Activated CD8-positive, alpha-beta memory T cell treated with anti-CD3 and anti-CD28 coated beads for 1 hour (primary cell): ENCODE measurements around the gene C19orf53.
"Not testable (repeated sequence)": the region's sequence is repeated elsewhere in the genome, so short reads cannot be mapped to it uniquely, and the experiment has no call there.

Experiments used
- DNase-seq, 2 donors: peaks; one replicate each; pipeline ENCODE4 v3.0.0-alpha.2; 2020; ENCODE audit warnings: low read depth in 1 of 2; ENCODE audit errors: extremely low read depth in 1 of 2

C19orf53 gene

DNA sequence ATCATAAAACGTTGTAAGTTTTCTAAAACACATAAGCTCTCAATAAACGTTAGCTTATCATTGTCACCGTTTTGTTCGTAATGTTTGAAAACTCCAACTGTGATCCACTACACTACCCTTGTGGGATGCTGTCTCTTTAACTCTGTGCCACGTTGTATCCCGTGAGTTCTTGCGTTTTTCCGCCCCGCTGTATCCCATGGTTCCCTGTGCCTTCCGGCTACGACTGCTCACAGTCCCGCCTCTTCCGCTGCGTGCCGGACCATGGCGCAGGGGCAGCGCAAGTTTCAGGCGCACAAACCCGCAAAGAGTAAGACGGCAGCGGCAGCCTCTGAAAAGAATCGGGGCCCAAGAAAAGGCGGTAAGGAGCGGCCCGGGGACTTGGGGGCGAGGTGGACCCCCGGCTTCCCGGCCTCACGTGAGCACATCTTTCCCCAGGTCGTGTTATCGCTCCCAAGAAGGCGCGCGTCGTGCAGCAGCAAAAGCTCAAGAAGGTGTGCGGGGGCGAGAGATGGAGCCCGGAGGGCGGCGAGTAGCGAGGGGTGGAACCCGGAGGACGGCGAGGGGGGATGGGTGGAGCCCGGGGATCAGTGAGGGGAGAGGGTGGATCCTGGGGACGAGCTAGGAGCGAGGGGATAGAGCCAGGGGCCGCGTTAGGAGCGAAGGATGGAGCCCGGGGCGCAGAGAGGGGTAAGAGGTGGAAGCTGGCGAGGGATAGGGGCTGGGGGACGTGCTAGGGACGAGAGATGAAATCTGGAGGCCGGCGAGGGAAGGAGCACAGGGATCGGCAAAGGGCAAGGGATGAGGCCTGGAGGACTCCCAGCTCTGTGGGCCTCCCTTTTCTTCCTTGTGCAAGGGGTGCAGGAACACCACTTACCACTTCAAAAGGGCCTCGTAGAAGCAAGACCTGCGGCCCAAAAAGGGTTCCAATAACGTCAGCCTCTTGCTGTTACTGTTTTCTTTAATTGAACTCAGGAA, at the start of gene C19orf53:
C19orf53 (plus strand) TSS at position 240 of the 975 bp plus-strand sequence; CDS start at position 262, 22 bp downstream.
- DNase-seq: peak; percentile 49 to 75

DNA sequence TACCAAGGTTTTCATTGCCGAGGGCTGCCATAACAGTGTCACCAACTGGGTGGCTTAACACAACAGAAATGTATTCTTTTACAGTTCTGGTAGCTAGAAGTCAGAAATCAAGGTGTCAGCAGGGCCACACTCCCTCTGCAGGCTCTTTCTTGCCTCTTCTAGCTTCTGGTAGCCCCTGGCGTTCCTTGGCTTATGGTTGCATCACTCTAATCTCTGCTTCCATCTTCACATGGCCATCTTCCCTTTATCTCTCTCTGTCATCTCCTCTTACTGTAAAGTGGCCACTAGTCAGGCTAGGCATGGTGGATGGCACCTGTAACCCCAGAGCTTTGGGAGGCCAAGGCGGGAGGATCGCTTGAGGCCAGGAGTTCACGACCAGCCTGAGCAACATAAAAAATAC, 47.9 kb upstream of the C19orf53 start:
- no peak for DNase-seq

DNA sequence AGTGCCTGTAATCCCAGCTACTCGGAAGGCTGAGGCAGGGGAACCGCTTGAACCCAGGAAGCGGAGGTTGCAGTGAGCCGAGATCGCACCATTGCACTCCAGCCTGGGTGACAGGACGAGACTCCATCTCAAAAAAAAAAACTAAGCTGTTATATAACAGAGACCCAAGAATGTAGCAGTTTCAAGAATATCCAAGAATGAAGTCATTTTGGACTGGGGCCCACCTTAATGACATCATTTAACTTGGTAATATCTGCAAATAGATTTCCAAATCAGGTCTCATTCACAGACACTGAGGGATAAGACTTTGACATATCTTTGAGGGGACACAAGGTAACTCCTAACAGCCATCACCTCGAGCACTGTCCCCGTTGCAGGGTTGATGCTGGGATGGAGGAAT, 46.5 kb upstream of the C19orf53 start:
- no peak for DNase-seq

DNA sequence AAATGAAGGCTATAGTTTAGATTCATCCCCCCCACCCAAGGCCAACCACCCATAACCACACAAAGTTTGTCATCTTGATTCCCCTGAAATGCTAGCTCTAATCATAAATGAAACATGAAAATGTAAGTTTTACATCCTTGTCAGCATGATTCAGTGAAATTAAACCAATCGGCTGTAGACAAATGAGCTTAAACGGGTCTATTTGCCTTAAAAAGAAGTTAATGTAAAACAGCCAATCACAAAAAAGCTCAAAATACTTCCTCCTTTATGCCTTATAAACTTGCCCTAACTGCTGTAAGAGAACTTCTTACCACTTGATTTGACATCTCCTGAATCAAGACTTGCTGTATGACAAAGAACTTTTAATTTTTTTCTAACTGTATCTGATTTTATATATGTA, 44.4 kb upstream of the C19orf53 start:
- no peak for DNase-seq

DNA sequence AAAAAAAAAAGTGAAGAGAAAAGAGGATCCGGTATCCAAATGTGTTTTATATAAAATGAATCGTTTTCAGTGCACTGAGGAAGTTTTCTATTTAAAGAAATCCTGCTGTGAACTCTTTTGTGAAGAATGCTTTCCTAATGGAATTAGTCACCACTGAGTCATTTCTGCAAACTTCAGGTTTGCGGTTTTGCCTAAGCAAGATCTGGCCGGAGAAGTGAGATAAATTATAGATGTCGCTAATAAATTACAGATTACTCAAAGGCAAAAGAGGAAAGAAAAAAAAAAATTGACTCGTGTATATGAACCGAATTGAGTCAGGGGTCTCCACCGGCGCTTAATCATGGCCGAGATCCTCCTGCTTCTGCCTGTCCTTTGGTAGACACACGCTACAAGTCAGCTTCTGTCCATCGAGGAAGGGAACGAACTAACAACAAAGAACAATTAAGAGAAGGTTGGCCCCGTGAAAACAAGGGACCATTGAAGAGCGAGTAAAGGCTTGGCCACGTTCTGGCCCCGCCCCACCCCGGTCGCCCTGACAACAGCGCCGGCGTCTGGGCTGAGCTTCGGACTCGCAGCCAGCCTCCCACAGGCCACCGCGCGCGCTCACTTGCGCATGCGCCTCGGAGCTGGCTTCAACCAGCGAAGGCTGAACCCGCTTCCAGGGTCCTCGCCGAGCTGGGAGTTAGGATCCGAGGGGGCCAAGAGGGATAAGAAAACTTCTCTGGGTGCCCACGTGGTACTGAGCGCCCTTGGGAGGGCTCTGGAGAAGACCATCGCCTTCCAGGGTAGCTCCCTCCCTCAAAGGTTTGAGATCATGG, 42.9 kb upstream of the C19orf53 start:
- peak; percentile 83 to 91 for DNase-seq

DNA sequence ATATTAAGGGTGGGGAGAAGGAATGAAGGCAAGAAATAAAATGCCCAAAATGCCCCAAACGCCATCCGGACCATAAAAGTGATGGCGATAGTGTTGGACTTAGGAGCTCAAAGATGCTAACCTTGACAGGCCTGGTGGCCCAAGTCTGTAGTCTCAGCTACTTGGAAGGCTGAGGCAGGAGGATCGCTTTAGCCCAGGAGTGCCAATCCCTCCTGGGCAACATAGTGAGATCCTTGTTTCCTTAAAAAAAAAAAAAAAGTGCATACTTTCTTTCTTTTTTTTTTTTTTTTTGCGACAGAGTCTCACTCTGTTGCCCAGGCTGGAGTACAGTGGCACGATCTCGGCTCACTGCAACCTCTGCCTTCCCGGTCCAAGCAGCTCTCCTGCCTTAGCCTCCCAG, 41.9 kb upstream of the C19orf53 start:
- no peak for DNase-seq

DNA sequence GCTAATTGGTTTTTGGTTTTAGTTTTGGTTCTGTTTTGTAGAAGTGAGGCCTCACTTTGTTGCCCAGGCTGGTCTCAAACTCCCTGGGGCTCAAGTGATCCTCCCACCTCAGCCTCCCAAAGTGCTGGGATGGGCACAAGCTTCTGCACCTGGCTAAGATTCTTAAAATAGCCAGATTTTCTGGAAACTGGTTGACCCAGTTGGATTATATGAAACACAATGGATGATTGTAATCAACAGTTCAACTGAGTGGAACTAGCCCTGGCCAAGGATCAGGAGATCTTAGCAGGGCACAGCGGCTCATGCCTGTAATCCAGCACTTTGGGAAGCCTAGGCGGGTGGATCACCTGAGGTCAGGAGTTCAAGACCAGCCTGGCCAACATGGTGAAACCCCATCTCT, 39.5 kb upstream of the C19orf53 start:
- no peak for DNase-seq

DNA sequence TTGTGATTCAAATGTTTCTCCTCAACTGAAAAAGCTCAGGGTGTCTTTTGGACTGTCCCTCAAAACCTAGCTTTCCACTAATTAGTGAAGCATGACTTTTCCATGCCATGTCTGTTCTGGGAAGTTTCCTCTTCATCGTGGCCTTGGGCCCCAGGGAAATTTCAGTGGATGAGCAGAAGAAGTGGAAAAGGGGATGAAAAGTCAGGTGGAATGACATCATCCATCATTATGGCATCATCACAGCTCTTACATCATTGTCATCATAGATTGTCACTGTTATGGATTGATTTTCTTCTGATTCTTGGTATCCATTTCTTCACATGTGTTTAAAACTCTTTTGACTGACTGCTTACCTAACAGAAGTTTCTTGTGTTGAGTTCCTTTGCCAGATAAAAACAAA, 36.2 kb upstream of the C19orf53 start:
- no peak for DNase-seq

DNA sequence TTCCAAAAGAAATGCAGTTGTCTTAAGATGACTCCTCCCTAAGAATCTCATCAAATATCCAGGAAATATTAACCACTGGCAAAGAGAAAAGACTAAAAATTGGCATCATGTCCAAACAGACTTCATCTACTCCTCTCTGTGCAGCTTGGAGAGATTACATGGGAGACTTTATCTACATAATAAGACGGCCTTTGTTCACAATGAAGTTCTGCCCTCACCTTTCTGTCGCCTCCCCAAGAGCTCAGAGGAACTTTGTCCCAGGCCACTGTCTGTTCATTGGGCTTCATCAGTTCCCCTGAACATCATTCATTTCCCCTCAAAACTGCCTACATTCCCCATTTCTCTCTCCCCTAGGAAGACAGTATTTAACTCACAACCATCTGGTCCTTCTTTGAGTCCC, 32.4 kb upstream of the C19orf53 start:
- no peak for DNase-seq

DNA sequence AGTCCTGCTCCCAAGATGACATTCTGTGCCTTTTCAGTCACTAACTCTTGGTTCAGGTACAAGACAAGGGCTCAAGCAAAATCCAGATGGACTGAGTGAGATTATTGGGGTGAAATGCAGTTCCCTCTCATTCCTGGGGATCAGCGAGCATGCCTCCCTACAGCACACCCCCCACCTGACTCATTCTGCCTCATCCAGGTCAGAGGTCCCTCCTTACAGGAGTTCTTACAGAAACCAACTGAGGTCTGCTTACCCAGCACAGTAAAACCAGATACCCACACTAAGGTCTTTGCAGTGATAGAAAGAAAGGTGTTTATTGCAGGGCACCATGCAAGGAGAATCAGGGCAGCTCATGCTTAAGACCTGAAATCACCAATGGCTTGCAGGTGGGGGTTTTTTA, 31.5 kb upstream of the C19orf53 start:
- DNase-seq: no peak

DNA sequence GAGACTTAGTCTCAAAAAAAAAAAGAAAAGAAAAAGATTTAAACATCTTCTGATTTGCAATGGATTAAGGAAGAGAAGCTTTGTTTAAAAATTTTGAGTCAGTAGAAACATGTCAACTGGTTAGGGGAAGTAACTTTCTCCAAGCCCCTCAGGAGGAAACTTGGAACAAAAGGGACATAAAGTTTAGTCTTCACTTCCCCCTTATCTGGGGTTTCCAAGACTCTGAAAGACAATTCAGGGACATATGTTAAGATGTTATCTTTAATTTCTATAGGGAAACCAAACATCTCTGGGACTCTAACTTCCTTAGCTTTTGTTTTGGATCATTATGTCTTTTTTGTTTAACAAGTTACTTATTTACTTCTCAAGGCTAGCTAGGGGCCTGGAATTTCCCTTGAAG, 30.1 kb upstream of the C19orf53 start:
- DNase-seq: no peak

DNA sequence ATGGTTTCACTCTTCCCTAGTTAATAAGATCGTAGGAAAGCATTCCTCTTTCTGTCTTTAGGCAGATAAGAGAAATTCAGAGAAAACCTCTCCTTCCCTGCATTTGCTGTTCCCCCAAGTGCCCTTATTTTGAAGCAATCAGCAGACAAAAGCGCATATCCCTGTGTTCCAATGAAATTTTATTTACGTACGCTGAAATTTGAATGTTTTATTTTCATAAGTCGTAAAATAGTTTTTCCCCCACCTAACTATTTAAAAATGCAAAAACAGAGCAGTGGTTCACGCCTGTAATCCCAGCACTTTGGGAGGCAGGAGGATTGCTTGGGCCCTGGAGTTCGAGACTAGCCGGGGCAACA, 27.2 kb upstream of the C19orf53 start:
- DNase-seq: no peak

DNA sequence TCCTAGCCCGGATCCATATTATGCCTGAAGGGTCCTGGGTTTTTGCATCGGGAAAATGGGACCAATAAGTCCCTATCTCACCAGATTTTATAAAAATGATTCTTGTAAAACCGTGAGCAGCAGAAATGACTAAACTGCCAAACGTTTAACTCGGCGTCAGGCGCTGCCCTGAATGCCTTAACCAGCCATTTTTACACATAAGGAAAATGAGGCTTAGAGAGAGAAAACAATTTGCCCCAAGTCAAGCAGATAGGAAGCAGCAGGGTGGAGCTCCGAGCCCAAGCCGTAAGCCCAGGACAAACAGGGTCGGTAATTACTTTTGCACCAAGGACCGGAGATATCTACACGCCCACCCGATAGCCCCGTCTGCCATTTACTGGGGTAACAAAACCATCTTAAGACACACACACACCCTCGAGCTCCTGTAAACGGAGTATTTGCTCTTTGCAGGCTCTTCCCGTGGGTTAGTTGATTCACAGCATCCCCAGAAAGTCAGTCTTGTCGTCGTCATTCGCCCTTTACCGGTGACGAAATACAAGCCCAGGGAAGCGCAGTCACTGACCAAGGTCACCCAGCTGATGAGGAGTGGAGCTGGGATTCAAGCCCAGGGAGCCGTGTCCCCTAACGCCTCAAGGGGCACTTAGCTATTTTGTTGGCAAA, 26.0 kb upstream of the C19orf53 start:
- DNase-seq: no peak

DNA sequence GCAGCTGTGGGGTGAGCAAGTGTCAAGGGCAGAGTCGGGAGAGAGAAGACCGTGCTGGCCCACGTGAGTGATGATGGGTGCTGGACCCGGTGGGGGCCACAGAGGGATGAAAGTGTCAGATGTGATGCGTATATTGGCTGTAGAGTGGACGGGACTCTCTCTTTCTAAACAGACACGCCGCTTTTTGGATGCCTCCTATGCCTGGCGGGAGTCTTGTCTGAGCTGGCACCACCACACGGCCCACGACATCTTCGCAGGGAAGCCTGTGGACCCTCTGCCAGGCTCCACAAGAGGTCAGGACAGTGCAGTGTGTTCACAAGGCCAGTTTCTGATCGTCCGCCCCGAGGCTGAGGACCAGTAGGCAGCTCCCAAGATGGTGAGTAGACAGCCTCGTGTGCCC, 22.8 kb upstream of the C19orf53 start:
- DNase-seq: no peak

DNA sequence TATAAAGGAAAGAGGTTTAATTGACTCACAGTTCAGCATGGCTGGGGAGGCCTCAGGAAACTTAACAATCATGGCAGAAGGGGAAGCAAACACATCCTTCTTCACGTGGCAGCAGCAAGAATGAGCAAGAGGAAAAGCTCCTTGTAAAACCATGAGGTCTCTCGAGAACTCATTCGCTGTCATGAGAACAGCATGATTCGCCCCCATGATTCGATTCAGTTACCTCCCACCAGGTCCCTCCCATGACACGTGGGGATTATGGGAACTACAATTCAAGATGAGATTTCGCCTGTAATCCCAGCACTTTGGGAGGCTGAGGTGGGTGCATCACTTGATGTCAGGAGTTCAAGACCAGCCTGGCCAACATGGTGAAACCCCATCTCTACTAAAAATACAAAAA, 20.6 kb upstream of the C19orf53 start:
- not testable (repeated sequence) for DNase-seq

DNA sequence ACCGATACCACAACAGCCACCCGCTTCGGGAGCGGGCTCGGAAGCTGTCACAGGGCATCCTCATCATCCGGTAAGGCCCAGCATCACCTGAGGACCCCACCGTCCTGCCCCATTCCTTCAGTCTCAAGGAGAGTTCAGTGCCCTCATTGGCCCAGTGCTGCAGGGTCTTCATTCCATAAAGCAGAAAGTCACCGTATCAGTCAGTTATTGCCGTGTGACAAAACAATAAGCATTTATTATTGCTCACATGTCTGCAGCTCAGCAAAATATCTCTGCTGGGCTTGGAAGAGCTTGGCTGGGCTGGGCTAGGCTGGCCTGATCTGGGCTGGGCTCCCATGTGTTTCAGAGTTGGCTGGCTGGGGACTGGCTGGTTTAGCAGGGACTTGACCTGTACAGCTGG, 18.0 kb upstream of the C19orf53 start:
- DNase-seq: no peak

DNA sequence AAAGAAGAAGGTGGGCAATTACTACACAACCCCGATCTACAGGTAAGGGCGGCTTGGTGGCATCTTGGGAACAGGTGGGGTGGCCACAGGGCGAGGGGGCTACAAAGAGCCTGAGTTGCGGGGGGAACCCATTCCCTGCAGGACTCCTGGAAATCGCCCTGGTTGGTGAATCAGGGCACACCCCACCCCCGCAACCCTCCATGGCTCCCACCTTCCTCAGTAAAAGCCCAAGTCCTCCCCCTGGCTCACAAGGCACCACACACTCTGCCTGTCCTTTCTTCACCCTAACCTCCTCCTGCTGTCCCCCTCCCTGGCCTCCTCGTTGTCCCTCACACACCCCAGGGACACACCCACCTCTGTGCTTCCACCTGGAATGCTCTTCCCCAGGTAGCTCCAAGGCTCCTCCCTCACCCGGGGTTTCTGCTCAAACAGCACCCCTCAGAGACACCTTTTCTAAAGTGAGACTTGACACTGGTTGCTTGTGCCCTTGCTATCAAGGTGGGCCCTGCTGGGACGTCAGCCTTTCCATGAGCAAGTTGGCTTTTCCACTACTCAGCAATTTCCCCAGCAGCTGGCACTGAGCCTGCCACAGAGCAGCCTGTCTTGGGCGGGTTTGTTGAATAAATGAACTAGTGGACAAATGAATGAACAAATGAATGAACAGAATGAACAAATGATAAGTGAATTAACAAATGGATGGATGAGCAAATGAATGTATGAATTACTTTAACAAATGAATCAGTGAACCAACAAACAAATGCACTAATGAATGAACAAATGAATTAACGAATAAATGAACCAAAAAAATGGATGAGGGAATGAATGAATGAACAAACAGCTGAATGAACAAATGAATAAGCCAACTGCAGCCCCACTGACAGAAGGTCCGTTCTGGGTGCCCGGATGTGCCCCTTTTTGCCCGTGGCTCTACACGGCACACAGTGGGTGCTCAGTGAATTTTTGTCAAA, 16.2 kb upstream of the C19orf53 start:
- DNase-seq: no peak

DNA sequence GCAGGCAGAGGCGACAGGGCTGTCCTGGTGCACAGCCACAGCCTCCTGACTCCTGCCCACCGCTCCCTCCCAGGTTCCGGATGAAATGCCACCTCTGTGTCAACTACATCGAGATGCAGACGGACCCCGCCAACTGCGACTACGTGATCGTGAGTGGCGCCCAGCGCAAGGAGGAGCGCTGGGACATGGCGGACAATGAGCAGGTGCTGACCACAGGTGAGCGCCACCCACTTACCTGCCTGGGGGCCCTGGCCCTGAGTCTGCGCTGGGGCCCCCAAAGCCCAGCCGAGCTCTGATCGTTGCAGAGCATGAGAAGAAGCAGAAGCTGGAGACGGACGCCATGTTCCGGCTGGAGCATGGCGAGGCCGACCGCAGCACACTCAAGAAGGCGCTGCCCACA, 15.5 kb upstream of the C19orf53 start:
- DNase-seq: no peak

DNA sequence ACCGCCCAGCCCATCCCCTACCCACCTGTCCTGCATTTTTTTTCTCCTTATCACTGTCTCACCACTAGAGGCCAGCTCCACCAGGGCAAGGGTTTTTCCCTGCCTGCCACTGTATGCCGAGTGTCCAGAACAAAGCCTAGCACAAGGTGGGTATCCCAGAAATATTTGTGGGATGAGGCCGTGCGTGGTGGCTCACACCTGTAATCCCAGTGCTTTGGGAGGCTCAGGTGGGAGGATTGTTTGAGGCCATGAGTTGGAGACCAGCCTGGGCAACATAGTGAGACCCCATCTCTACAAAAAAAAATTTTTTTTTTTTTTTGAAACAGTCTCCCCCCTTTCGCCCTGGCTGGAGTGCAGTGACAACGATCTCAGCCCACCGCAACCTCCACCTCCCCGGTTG, 12.8 kb upstream of the C19orf53 start:
- no peak for DNase-seq

DNA sequence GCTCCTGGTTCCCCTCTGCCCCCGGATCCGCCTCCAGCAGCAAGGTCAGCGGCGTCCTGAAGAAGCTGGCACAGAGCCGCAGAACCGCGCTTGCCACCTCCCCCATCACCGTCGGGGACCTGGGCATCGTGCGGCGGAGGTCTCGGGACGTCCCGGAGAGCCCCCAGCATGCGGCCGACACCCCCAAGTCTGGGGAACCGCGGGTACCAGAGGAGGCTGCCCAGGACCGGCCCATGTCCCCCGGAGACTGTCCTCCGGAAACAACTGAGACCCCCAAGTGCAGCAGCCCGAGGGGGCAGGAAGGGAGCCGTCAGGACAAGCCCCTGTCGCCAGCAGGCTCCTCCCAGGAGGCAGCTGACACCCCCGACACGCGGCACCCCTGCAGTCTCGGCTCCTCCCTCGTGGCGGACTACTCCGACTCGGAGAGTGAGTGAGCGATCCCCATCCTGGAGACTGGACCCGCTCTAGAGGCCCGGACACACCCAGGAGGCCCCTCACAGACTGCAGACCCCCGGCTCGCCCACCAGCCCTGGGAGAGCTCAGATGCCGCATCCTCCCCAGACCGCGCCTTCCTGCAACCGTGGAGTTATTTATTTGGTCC, 11.5 kb upstream of the C19orf53 start:
- DNase-seq: no peak
